ENCODE measurements around the gene PLCB1. TPM values are rescaled to one million over a fixed set of nuclear protein-coding genes. Genes with fewer than 3 reads are reported as not detected.

The PLCB1 gene
- total RNA-seq, 1 experiment from 2014 or later: 6.8 TPM

GRCh38 chr20:8756410-8756809 lies 624.3 kb downstream of the PLCB1 start:
- intact Hi-C loops (cut with micrococcal nuclease; ENCODE audit: unreplicated experiment): loop anchor here (5.0 kb wide), 1 partner anchor 851 kb away; no protein-coding TSS in a partner anchor
- no TSS peak for BruUV-seq (replicated peaks)
- peak; percentile 18 for DNase-seq (ENCODE audit: low spot score)
- Histone ChIP-seq H3K27ac (ENCODE audit: low read depth, low read length, poor library complexity, severe bottlenecking) (no peak overlapping the region), H3K27me3 (replicated peaks; ENCODE audit: insufficient read depth, low read depth, low read length, poor library complexity) (no peaks in the 10 kb centered on the region), H3K36me3 (ENCODE audit: insufficient read depth, low read length, poor library complexity, severe bottlenecking) (no peaks in the 10 kb centered on the region), H3K4me3 (ENCODE audit: low read depth, low read length, poor library complexity, severe bottlenecking) (no peak overlapping the region), H3K9me3 (ENCODE audit: low read depth, low read length, poor library complexity, severe bottlenecking) (no peaks in the 10 kb centered on the region), H3K4me1 (ENCODE audit: insufficient read depth, low read length, poor library complexity, severe bottlenecking) (no peaks in the 10 kb centered on the region)
- CTCF ChIA-PET: interaction anchor here (0.5 to 0.6 kb wide), 2 partner anchors 13 to 98 kb away, joined by 3 to 6 read pairs; no protein-coding TSS in a partner anchor
- TF ChIP-seq EZH2 (IDR thresholded peaks at IDR 0.05; ENCODE audit: borderline replicate concordance, low read depth, low read length, poor library complexity, severe bottlenecking) (no peak), CTCF (conservative IDR thresholded peaks at IDR 0.05; ENCODE audit: low read depth, low read length) (no peak)
- POLR2A ChIA-PET (ENCODE audit: low non-redundant PET): no interaction called here

- intact Hi-C loops (cut with micrococcal nuclease; ENCODE audit: unreplicated experiment): loop anchor here (5.0 kb wide), 1 partner anchor 850 kb away; no protein-coding TSS in a partner anchor
- Histone ChIP-seq H3K27ac (ENCODE audit: low read depth, low read length, poor library complexity, severe bottlenecking) (no peak overlapping the region), H3K4me3 (ENCODE audit: low read depth, low read length, poor library complexity, severe bottlenecking) (no peak overlapping the region), H3K36me3 (ENCODE audit: insufficient read depth, low read length, poor library complexity, severe bottlenecking) (no peaks in the 10 kb centered on the region), H3K4me1 (ENCODE audit: insufficient read depth, low read length, poor library complexity, severe bottlenecking) (no peaks in the 10 kb centered on the region), H3K9me3 (ENCODE audit: low read depth, low read length, poor library complexity, severe bottlenecking) (no peaks in the 10 kb centered on the region), H3K27me3 (replicated peaks; ENCODE audit: insufficient read depth, low read depth, low read length, poor library complexity) (no peaks in the 10 kb centered on the region)
- CTCF ChIA-PET: no interaction called here
- peak; percentile 56 for DNase-seq (ENCODE audit: low spot score)
- TF ChIP-seq CTCF (conservative IDR thresholded peaks at IDR 0.05; ENCODE audit: low read depth, low read length) (0 out of 2 replicates have a peak, but pooled peaks have one; percentile 11), EZH2 (IDR thresholded peaks at IDR 0.05; ENCODE audit: borderline replicate concordance, low read depth, low read length, poor library complexity, severe bottlenecking) (no peak)
- POLR2A ChIA-PET (ENCODE audit: low non-redundant PET): no interaction called here
- no TSS peak for BruUV-seq (replicated peaks)
Measured at GRCh38 chr20:8757146-8757545, 625.1 kb downstream of the PLCB1 start.

- Histone ChIP-seq H3K36me3 (ENCODE audit: insufficient read depth, low read length, poor library complexity, severe bottlenecking) (no peaks in the 10 kb centered on the region), H3K9me3 (ENCODE audit: low read depth, low read length, poor library complexity, severe bottlenecking) (no peaks in the 10 kb centered on the region), H3K4me1 (ENCODE audit: insufficient read depth, low read length, poor library complexity, severe bottlenecking) (peaks cover 12% of the 10 kb centered on the region), H3K27ac (ENCODE audit: low read depth, low read length, poor library complexity, severe bottlenecking) (no peak overlapping the region), H3K27me3 (replicated peaks; ENCODE audit: insufficient read depth, low read depth, low read length, poor library complexity) (no peaks in the 10 kb centered on the region), H3K4me3 (ENCODE audit: low read depth, low read length, poor library complexity, severe bottlenecking) (no peak overlapping the region)
- POLR2A ChIA-PET (ENCODE audit: low non-redundant PET): no interaction called here
- CTCF ChIA-PET: interaction anchor here (0.6 kb wide), 1 partner anchor 304 kb away, joined by 4 read pairs; no protein-coding TSS in a partner anchor
- no peak for TF ChIP-seq EZH2 (IDR thresholded peaks at IDR 0.05; ENCODE audit: borderline replicate concordance, low read depth, low read length, poor library complexity, severe bottlenecking)
- no peak for TF ChIP-seq CTCF (conservative IDR thresholded peaks at IDR 0.05; ENCODE audit: low read depth, low read length)
- intact Hi-C loops (cut with micrococcal nuclease; ENCODE audit: unreplicated experiment): loop anchor here (10.0 kb wide), 1 partner anchor 450 kb away; no protein-coding TSS in a partner anchor
- no TSS peak for BruUV-seq (replicated peaks)
- DNase-seq (ENCODE audit: low spot score): peak; percentile 62
Measured at GRCh38 chr20:8764344-8764962, 632.4 kb downstream of the PLCB1 start.
